A549 (cell line): ENCODE results near the gene TRMT44. TPM values are rescaled to one million over a fixed set of nuclear protein-coding genes. Genes with fewer than 3 reads are reported as not detected.

Experiments used
- ATAC-seq, 2 experiments: fragments of 200-7000 bp in 1 of 2; fragments of >200 bp in 1 of 2; cut with Nextera tagmentation in 1 of 2; cut with Tn5 transposase in 1 of 2; 3 replicates each; pipeline versions ENCODE4 v1.8.0 to v1.9.1; 2018 to 2020; ENCODE audit warnings: mild to moderate bottlenecking in 1 of 2, moderate library complexity in 1 of 2
- CTCF ChIA-PET: fragments of 300-600 bp; sonication (Branson Sonifier 250); formaldehyde crosslinking; extraction: SDS; loops from one replicate; lab custom pipeline; 2021; ENCODE audit warnings: antibody characterized with exemption, inconsistent platforms; lab: Yijun Ruan, JAX
- POLR2A ChIA-PET: fragments of 350-600 bp; formaldehyde crosslinking; extraction: SDS; loops from one replicate; lab custom pipeline; 2021; ENCODE audit warnings: antibody characterized with exemption, inconsistent platforms; lab: Yijun Ruan, JAX
- DNase-seq, 2 experiments: peaks; one replicate each; pipeline versions ENCODE4 v3.0.0 to v3.0.0-alpha.2; 2011 to 2016; ENCODE audit warnings: low read depth in 1 of 2, low spot score in 1 of 2
- FAIRE-seq: peaks from 2 replicates; lab custom pipeline; 2011; peaks lifted over from hg19 to GRCh38; lab: Jason Lieb, UNC
- H3K27ac ChIP-seq, 2 experiments: fragments of >200 bp; sonication (Bioruptor Twin); formaldehyde crosslinking; 3 replicates each; pipeline ENCODE4 v1.5.1; 2016 to 2017
- H3K4me1 ChIP-seq: fragments of >200 bp; sonication (Bioruptor Twin); formaldehyde crosslinking; 3 replicates; pipeline ENCODE4 v1.6.1; 2016
- H3K4me2 ChIP-seq: fragments of >200 bp; sonication (Bioruptor Twin); formaldehyde crosslinking; 3 replicates; pipeline ENCODE4 v1.6.1; 2016
- H3K4me3 ChIP-seq: fragments of >200 bp; sonication (Bioruptor Twin); formaldehyde crosslinking; 3 replicates; pipeline ENCODE4 v1.5.1; 2016
- H3K9me3 ChIP-seq: fragments of >200 bp; sonication (Bioruptor Twin); formaldehyde crosslinking; 3 replicates; pipeline ENCODE4 v1.6.1; 2016
- EHF ChIP-seq: fragments of 250-450 bp; sonication (Bioruptor Pico); IDR thresholded peaks from 2 replicates; pipeline ENCODE4 v1.5.0; 2020; ENCODE audit warnings: mild to moderate bottlenecking
- FOXS1 ChIP-seq: fragments of 250-450 bp; sonication (Bioruptor Pico); IDR thresholded peaks from 2 replicates; pipeline ENCODE4 v1.5.0; 2020; ENCODE audit warnings: mild to moderate bottlenecking, moderate library complexity
- GATA3 ChIP-seq: IDR thresholded peaks from 2 replicates; pipeline ENCODE4 v1.6.1; 2012; ENCODE audit warnings: borderline replicate concordance
- HOXB5 ChIP-seq: fragments of 250-450 bp; sonication (Bioruptor Pico); IDR thresholded peaks from 2 replicates; pipeline ENCODE4 v1.5.0; 2020; ENCODE audit warnings: mild to moderate bottlenecking, moderate library complexity
- JUN ChIP-seq, 2 experiments: fragments of >200 bp; sonication (Bioruptor Twin); formaldehyde crosslinking; IDR thresholded peaks; 2 replicates in 1 of 2; 3 replicates in 1 of 2; pipeline ENCODE4 v1.6.1; 2016 to 2017
- KDM5A ChIP-seq: fragments of 200-600 bp; sonication (generic); IDR thresholded peaks from 2 replicates; pipeline ENCODE4 v1.6.1; 2016; ENCODE audit warnings: antibody characterized with exemption, mild to moderate bottlenecking
- MAFK ChIP-seq: fragments of 450-650 bp; IDR thresholded peaks from 2 replicates; pipeline ENCODE4 v1.6.1; 2014; ENCODE audit not compliant: partially characterized antibody
- MAZ ChIP-seq: fragments of 150-350 bp; IDR thresholded peaks from 2 replicates; pipeline ENCODE4 v1.6.1; 2014; ENCODE audit warnings: antibody characterized with exemption, low read depth, low read length, borderline replicate concordance
- PHF8 ChIP-seq: fragments of 200-600 bp; sonication (generic); IDR thresholded peaks from 2 replicates; pipeline ENCODE4 v1.6.1; 2016; ENCODE audit warnings: low read depth, mild to moderate bottlenecking, antibody characterized with exemption, moderate library complexity, borderline replicate concordance
- POLR2A ChIP-seq: IDR thresholded peaks from 2 replicates; pipeline ENCODE4 v1.6.1; 2012; ENCODE audit warnings: mild to moderate bottlenecking, low read length
- RAD21 ChIP-seq, 2 experiments: fragments of >200 bp in 1 of 2; sonication (Bioruptor Twin) in 1 of 2; formaldehyde crosslinking in 1 of 2; IDR thresholded peaks in 1 of 2; conservative IDR thresholded peaks in 1 of 2; 2 replicates in 1 of 2; 3 replicates in 1 of 2; pipeline ENCODE4 v1.6.1; 2012 to 2018; ENCODE audit warnings: inconsistent platforms in 1 of 2
- RCOR1 ChIP-seq: fragments of 150-350 bp; IDR thresholded peaks from 2 replicates; pipeline ENCODE4 v1.6.1; 2014; ENCODE audit warnings: antibody characterized with exemption, low read length, low read depth
- RNF2 ChIP-seq: fragments of 200-600 bp; sonication (generic); IDR thresholded peaks from 2 replicates; pipeline ENCODE4 v1.6.1; 2016; ENCODE audit warnings: low read depth, mild to moderate bottlenecking, antibody characterized with exemption, moderate library complexity, borderline replicate concordance
- TFCP2L1 ChIP-seq: fragments of 250-450 bp; sonication (Bioruptor Pico); IDR thresholded peaks from 2 replicates; pipeline ENCODE4 v1.5.0; 2021; ENCODE audit warnings: mild to moderate bottlenecking
- WGBS: methylation state at CpG from one replicate; pipeline ENCODE4 v1.1.6; 2017; ENCODE audit errors: missing lambda C conversion rate; 5-methylcytosine and 5-hydroxymethylcytosine counted together
- polyA plus RNA-seq, 4 experiments: library from polyadenylated mRNA; depleted of rRNA in 3 of 4; stranded (reverse); fragments of >200 nt; fragmentation: RNase III in 1 of 4; extraction: RNeasy Plus Mini Kit Qiagen cat#74134 plus additional on column Dnase treatment in 1 of 4; gene quantifications; 2 replicates in 3 of 4; 3 replicates in 1 of 4; pipeline ENCODE4 v1.2.3, GENCODE V29; 2011 to 2017
- TF ChIP-seq, protein P1 (sequence below): fragments of >200 bp; sonication (Bioruptor Twin); formaldehyde crosslinking; IDR thresholded peaks from 2 replicates; pipeline ENCODE4 v1.6.1; 2016
- TF ChIP-seq, protein P2 (sequence below): IDR thresholded peaks from 2 replicates; pipeline ENCODE4 v1.6.1; 2012; ENCODE audit warnings: low read depth, borderline replicate concordance
- TF ChIP-seq, protein P3 (sequence below): fragments of >200 bp; sonication (Bioruptor Twin); formaldehyde crosslinking; IDR thresholded peaks from 3 replicates; pipeline ENCODE4 v1.5.1; 2016
- TF ChIP-seq, protein P4 (sequence below): fragments of 200-600 bp; sonication (generic); IDR thresholded peaks from 2 replicates; pipeline ENCODE4 v1.6.1; 2016; ENCODE audit warnings: antibody characterized with exemption, mild to moderate bottlenecking, moderate library complexity
- TF ChIP-seq, protein P5 (sequence below): IDR thresholded peaks from 2 replicates; pipeline ENCODE4 v1.6.1; 2012

Gene TRMT44
- polyA plus RNA-seq, 2 of the 4 experiments (the other 2 are of a cell fraction), result 5.0 to 7.0 TPM

DNA sequence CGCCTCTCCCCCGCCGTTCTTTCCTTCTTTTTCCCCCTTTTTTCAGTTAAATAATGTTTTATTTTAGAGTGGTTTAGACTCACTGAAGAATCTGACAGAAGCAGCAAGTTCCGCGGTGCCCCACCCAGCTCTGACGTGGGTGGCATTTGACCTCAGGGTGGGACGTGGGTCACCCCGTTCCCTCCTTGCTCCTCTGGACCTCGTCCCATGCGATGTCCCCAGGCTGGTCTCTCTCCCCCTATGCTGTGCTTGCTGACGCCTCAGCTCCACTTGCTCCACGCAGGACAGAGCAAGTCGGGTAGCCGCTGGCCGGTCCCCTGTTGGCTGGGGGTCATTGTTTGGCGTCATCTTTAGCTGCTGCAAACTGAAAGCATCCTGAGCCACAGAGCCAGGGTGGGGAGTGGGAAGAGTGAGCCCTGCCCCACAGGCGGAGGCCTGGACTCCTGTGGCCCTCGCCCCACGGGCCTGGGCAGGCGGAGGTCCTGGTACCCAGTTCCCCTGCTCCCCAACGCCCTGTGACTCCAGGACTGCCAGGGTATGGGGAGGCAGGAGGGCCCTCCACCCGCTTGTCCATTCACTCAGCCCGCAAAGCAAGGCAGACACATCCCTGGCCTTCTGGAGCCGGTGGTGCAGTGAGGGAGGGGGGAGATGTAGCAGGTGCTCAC lies 30.8 kb downstream of the TRMT44 start:
- no peak for TF ChIP-seq FOXS1 (CRISPR knock-in tag)
- TF ChIP-seq, protein P1, sequence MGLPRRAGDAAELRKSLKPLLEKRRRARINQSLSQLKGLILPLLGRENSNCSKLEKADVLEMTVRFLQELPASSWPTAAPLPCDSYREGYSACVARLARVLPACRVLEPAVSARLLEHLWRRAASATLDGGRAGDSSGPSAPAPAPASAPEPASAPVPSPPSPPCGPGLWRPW, result no peak
- TF ChIP-seq TFCP2L1 (CRISPR knock-in tag), result no peak
- TF ChIP-seq GATA3, result no peak
- TF ChIP-seq MAZ, result no peak
- TF ChIP-seq, protein P2, sequence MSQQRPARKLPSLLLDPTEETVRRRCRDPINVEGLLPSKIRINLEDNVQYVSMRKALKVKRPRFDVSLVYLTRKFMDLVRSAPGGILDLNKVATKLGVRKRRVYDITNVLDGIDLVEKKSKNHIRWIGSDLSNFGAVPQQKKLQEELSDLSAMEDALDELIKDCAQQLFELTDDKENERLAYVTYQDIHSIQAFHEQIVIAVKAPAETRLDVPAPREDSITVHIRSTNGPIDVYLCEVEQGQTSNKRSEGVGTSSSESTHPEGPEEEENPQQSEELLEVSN, result no peak
- TF ChIP-seq PHF8, result no peak
- TF ChIP-seq, protein P3, sequence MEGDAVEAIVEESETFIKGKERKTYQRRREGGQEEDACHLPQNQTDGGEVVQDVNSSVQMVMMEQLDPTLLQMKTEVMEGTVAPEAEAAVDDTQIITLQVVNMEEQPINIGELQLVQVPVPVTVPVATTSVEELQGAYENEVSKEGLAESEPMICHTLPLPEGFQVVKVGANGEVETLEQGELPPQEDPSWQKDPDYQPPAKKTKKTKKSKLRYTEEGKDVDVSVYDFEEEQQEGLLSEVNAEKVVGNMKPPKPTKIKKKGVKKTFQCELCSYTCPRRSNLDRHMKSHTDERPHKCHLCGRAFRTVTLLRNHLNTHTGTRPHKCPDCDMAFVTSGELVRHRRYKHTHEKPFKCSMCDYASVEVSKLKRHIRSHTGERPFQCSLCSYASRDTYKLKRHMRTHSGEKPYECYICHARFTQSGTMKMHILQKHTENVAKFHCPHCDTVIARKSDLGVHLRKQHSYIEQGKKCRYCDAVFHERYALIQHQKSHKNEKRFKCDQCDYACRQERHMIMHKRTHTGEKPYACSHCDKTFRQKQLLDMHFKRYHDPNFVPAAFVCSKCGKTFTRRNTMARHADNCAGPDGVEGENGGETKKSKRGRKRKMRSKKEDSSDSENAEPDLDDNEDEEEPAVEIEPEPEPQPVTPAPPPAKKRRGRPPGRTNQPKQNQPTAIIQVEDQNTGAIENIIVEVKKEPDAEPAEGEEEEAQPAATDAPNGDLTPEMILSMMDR, result no peak
- no peak for TF ChIP-seq KDM5A
- TF ChIP-seq, protein P4, sequence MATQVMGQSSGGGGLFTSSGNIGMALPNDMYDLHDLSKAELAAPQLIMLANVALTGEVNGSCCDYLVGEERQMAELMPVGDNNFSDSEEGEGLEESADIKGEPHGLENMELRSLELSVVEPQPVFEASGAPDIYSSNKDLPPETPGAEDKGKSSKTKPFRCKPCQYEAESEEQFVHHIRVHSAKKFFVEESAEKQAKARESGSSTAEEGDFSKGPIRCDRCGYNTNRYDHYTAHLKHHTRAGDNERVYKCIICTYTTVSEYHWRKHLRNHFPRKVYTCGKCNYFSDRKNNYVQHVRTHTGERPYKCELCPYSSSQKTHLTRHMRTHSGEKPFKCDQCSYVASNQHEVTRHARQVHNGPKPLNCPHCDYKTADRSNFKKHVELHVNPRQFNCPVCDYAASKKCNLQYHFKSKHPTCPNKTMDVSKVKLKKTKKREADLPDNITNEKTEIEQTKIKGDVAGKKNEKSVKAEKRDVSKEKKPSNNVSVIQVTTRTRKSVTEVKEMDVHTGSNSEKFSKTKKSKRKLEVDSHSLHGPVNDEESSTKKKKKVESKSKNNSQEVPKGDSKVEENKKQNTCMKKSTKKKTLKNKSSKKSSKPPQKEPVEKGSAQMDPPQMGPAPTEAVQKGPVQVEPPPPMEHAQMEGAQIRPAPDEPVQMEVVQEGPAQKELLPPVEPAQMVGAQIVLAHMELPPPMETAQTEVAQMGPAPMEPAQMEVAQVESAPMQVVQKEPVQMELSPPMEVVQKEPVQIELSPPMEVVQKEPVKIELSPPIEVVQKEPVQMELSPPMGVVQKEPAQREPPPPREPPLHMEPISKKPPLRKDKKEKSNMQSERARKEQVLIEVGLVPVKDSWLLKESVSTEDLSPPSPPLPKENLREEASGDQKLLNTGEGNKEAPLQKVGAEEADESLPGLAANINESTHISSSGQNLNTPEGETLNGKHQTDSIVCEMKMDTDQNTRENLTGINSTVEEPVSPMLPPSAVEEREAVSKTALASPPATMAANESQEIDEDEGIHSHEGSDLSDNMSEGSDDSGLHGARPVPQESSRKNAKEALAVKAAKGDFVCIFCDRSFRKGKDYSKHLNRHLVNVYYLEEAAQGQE, result no peak
- no peak for TF ChIP-seq HOXB5
- TF ChIP-seq POLR2A, result no peak
- no peak for TF ChIP-seq RCOR1
- no peak for TF ChIP-seq RNF2
- TF ChIP-seq, protein P5, sequence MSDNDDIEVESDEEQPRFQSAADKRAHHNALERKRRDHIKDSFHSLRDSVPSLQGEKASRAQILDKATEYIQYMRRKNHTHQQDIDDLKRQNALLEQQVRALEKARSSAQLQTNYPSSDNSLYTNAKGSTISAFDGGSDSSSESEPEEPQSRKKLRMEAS, result no peak
- no peak for TF ChIP-seq JUN (IDR thresholded peaks at IDR 0.05)
- TF ChIP-seq MAFK, result no peak
- FAIRE-seq, result no peak
- no peak for ATAC-seq
- Histone ChIP-seq H3K27ac (no peak overlapping the region), H3K9me3 (no peaks in the 10 kb centered on the region), H3K4me3 (no peak overlapping the region), H3K4me1 (no peaks in the 10 kb centered on the region), H3K4me2 (no peak overlapping the region)
- 91% methylated on average over 17 of the region's 24 CpGs for WGBS
- CTCF ChIA-PET, result interaction anchor here (0.5 to 4.3 kb wide), 10 partner anchors 11 to 446 kb away, joined by 3 to 34 read pairs (median 4); partner anchors contain the start of gene CPZ
- POLR2A ChIA-PET, result no interaction called here
- no peak for DNase-seq

DNA sequence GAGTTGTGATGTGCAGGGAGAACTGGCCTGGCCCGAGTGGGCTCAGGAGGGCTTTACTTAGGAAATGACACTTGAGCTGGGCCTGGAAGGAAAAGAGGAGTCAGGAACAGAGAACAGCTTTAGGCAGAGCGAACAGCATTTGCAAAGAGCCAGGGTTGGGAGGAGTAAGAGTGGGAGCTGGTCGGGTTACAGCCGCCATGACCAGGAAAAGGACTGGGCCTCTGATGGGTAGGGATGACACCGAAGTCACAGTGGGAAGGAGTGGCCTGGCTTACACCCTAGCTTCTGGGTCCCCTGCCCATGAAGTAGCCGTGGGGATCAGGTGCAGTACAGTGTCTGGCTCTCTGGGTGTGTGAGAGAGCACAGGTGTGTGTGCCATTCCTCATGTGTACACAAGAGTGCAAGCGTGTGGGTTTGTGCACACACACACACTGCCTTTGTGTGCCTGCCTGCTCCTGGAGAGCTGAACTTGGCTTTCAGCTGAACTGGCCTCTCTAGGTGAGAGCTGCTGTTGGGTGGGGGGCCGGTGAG lies 31.6 kb downstream of the TRMT44 start:
- no peaks in the 10 kb centered on the region for H3K4me1 ChIP-seq
- 85% methylated on average over 7 of the region's 8 CpGs for WGBS
- no peak for ATAC-seq
- CTCF ChIA-PET, result interaction anchor here (0.7 to 3.3 kb wide), 4 partner anchors 75 to 446 kb away, joined by 3 to 15 read pairs (median 4); no protein-coding TSS in a partner anchor
- TF ChIP-seq, protein P3, result no peak
- TF ChIP-seq EHF (CRISPR knock-in tag), result no peak
- no peak for TF ChIP-seq RAD21 (conservative IDR thresholded peaks at IDR 0.05 in 1 of 2, IDR thresholded peaks at IDR 0.05 in 1 of 2)
- TF ChIP-seq, all 56 proteins: peak for 0
- POLR2A ChIA-PET, result no interaction called here
- Histone ChIP-seq H3K4me2 (no peak overlapping the region), H3K27ac (no peak overlapping the region), H3K4me3 (no peak overlapping the region), H3K9me3 (no peaks in the 10 kb centered on the region)
- FAIRE-seq (no peak), DNase-seq (no peak)
